ENCODE results near the gene ARRDC1. TPM values are rescaled to one million over a fixed set of nuclear protein-coding genes. Genes with fewer than 3 reads are reported as not detected.

Gene ARRDC1
- total RNA-seq, 1 donor from 2014 or later, result 114 TPM

DNA sequence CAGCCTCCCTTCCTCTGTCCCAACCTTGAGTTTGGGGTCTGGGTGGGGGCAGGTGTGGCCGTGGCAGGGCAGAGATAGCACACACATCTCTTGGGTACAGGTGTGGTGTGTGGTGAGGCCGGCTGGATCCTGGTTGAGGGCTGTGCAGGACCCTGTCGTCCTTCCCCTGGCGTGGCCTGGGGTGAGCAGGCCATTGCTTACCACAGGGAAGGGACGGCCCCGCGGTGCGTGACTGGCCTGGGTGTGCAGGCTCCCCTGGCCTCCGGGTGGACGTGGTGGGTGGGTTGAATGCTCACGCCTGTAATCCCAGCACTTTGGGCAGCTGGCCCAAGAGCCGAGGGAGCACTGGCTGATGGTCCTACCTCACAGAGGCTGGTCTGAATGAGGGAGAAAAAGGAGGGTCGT, 1.2 kb downstream of the ARRDC1 start:
- Histone ChIP-seq H3K4me1 (peaks cover 44% of the 10 kb centered on the region), H3K4me3 (peak overlapping the region; percentile 63 to 70), H3K27me3 (no peaks in the 10 kb centered on the region), H3K9me3 (no peaks in the 10 kb centered on the region), H3K36me3 (no peaks in the 10 kb centered on the region), H3K27ac (peak overlapping the region; percentile 64)
- TF ChIP-seq, protein P1, sequence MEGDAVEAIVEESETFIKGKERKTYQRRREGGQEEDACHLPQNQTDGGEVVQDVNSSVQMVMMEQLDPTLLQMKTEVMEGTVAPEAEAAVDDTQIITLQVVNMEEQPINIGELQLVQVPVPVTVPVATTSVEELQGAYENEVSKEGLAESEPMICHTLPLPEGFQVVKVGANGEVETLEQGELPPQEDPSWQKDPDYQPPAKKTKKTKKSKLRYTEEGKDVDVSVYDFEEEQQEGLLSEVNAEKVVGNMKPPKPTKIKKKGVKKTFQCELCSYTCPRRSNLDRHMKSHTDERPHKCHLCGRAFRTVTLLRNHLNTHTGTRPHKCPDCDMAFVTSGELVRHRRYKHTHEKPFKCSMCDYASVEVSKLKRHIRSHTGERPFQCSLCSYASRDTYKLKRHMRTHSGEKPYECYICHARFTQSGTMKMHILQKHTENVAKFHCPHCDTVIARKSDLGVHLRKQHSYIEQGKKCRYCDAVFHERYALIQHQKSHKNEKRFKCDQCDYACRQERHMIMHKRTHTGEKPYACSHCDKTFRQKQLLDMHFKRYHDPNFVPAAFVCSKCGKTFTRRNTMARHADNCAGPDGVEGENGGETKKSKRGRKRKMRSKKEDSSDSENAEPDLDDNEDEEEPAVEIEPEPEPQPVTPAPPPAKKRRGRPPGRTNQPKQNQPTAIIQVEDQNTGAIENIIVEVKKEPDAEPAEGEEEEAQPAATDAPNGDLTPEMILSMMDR (IDR thresholded peaks at IDR 0.05), result no peak
- TF ChIP-seq POLR2A (IDR thresholded peaks at IDR 0.05), result no peak
- no peak for TF ChIP-seq POLR2AphosphoS5 (IDR thresholded peaks at IDR 0.05; ENCODE audit: insufficient read depth in 1 of 2, low read depth in 1 of 2)
- DNase-seq (ENCODE audit: extremely low spot score in 2 of 2), result no peak
- intact Hi-C loops (cut with DNase I), result no loop called here

DNA sequence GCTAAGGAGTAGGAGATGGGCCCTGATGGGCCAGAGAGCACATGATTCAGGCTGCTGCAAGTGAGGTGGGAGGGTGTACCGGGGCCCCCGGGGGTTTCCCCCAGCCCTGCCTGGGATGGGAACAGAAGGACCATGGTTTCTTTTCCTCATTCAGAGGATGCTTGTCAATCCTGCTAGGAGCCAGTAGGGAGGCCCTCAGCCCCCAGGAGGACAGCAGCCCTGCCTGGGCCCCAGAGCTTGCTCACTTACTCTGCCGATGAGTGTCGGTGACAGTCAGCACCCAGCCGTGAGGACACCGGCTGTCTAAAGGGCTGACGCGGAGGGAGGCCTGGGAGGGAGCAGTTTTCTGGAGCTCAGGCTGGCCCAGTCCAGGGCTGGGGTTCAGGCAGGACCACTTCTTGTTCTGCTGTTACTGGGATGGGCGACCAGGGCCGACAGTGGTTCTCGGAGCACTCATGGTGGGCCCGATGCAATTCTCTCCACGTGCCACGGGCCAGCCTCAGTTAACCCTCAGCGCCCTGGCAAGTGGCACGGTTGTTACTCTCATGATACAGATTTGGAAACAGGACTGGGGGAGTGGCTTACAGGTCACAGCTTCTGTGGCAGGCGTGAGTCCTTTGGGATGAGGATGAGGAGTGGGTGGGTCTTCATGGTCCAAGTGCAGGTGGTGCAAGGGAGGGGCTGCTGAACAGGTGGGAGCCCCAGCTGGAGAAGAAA, 1.8 kb downstream of the ARRDC1 start:
- Histone ChIP-seq H3K36me3 (no peaks in the 10 kb centered on the region), H3K27ac (no peak overlapping the region), H3K27me3 (no peaks in the 10 kb centered on the region), H3K4me1 (peaks cover 50% of the 10 kb centered on the region), H3K4me3 (peak overlapping the region; percentile 63 to 70), H3K9me3 (no peaks in the 10 kb centered on the region)
- intact Hi-C loops (cut with DNase I), result no loop called here
- no peak for TF ChIP-seq POLR2A (IDR thresholded peaks at IDR 0.05)
- TF ChIP-seq, protein P1 (IDR thresholded peaks at IDR 0.05), result no peak
- TF ChIP-seq POLR2AphosphoS5 (IDR thresholded peaks at IDR 0.05; ENCODE audit: insufficient read depth in 1 of 2, low read depth in 1 of 2), result no peak
- DNase-seq (ENCODE audit: extremely low spot score in 2 of 2), result peak in 1 of 2 donors; percentile 79

GRCh38 chr9:137610944-137611343, 5.5 kb downstream of the ARRDC1 start:
- Histone ChIP-seq H3K4me1 (peaks cover 59% of the 10 kb centered on the region), H3K36me3 (peaks cover 0 to 22% of the 10 kb centered on the region in 2 donors), H3K4me3 (no peak overlapping the region), H3K27me3 (no peaks in the 10 kb centered on the region), H3K9me3 (no peaks in the 10 kb centered on the region), H3K27ac (peak overlapping the region; percentile 72)
- intact Hi-C loops (cut with DNase I), result no loop called here
- no peak for DNase-seq (ENCODE audit: extremely low spot score in 2 of 2)
- TF ChIP-seq, protein P1 (IDR thresholded peaks at IDR 0.05), result no peak
- TF ChIP-seq POLR2A (IDR thresholded peaks at IDR 0.05) (no peak), POLR2AphosphoS5 (IDR thresholded peaks at IDR 0.05; ENCODE audit: insufficient read depth in 1 of 2, low read depth in 1 of 2) (no peak)

GRCh38 chr9:137611623-137612609, 6.4 kb downstream of the ARRDC1 start:
- H3K4me1 ChIP-seq, result peaks cover 59% of the 10 kb centered on the region
- TF ChIP-seq, protein P1 (IDR thresholded peaks at IDR 0.05), result no peak
- TF ChIP-seq POLR2AphosphoS5 (IDR thresholded peaks at IDR 0.05; ENCODE audit: insufficient read depth in 1 of 2, low read depth in 1 of 2), result peak in 1 of 2 donors; percentile 69
- TF ChIP-seq POLR2A (IDR thresholded peaks at IDR 0.05), result no peak
- intact Hi-C loops (cut with DNase I), result no loop called here
- H3K36me3 ChIP-seq, result peaks cover 0 to 24% of the 10 kb centered on the region in 2 donors
- no peaks in the 10 kb centered on the region for H3K9me3 ChIP-seq
- H3K27ac ChIP-seq, result peak overlapping the region; percentile 72
- peak; percentile 91 to 97 for DNase-seq (ENCODE audit: extremely low spot score in 2 of 2)
- peak overlapping the region in 1 of 2 donors; percentile 25 for H3K4me3 ChIP-seq
- no peaks in the 10 kb centered on the region for H3K27me3 ChIP-seq
